Stimulated activated CD4-positive, alpha-beta T cell treated with anti-CD3 and anti-CD28 coated beads, Interleukin-4, amount 100 ng/mL, for 48 hours (primary cell): ENCODE measurements around the gene APMAP.
"Not testable (repeated sequence)": the region's sequence is repeated elsewhere in the genome, so short reads cannot be mapped to it uniquely, and the experiment has no call there.

Experiments
- DNase-seq, 2 donors: peaks; one replicate each; pipeline ENCODE4 v3.0.0-alpha.2; 2020; ENCODE audit warnings: low read depth in 2 of 2

APMAP gene

GRCh38 chr20:24951536-24952083 is 40.9 kb downstream of the APMAP start:
- DNase-seq = no peak

- no peak for DNase-seq
These were observed 41.6 kb downstream of the APMAP start for GRCh38 chr20:24950836-24951525.

DNA sequence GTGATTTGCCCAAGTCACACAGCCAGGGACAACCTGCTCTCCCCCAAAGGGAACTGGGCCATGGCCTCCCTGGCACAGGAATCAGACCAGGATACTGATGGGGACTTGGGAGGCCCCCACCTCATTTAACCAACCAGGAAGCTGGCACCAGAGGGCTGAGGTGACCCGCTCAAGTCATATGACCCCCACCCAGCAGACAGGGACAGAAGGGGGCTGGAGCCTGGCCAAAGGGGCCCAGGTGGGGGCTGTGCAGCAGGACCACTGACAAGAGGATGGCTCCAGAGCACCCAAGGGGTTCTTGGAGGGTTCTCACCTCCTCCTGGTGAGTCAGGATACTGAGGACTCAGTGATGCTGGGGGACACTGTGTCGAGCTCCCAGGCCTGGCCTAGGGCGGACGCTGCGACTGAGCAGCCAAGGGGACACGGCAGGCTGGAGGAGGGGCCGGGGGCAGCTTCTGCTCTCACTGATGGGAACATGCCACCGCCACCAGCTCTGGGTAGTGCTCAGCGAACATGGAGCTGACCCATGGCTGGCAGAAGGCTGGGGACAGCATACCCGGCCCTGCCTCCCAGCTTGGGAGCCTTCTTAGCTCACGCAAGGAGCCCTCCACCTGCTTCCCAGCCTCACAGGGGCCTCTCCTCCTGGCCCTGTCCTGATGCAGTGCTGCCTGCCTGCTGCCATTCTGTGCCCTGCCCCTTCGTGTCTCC is 42.3 kb downstream of the APMAP start:
- DNase-seq = no peak

GRCh38 chr20:24949756-24950127 is 42.8 kb downstream of the APMAP start:
- DNase-seq = no peak

- DNase-seq = peak; percentile 74 to 76
These were observed 43.4 kb downstream of the APMAP start, which contains the start of gene CST7 for GRCh38 chr20:24948939-24949679. TSS of gene CST7 (plus strand) at chr20:24949269. CDS start at chr20:24949506, 237 bp downstream.

DNA sequence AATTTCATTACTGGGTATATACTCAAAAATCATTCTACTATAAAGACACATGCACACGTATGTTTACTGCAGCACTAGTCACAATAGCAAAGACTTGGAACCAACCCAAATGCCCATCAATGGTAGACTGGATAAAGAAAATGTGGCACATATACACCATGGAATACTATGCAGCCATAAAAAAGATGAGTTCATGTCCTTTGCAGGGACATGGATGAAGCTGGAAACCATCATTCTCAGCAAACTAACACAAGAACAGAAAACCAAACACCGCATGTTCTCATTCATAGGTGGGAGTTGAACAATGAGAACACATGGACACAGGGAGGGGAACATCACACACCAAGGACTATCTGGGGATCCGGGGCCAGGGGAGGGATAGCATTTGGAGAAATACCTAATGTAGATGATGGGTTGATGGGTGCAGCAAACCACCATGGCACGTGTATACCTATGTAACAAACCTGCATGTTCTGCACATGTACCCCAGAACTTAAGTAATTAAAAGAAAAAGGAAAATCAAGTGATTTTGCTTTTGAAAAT is 44.1 kb downstream of the APMAP start:
- not testable (repeated sequence) for DNase-seq

DNA sequence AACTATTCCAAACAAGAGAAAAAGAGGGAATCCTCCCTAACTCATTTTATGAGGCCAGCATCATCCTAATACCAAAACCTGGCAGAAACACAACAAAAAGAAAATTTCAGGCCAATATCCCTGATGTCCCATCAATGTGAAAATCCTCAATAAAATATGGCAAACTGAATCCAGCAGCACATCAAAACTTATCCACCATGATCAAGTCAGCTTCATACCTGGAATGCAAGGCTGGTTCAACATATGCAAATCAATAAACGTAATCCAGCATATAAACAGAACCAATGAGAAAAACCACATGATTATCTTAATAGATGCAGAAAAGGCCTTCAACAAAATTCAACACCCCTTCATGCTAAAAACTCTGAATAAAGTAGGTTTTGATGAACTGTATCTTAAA is 46.2 kb downstream of the APMAP start:
- DNase-seq = not testable (repeated sequence)

- no peak for DNase-seq
These were observed 48.8 kb downstream of the APMAP start for GRCh38 chr20:24943731-24944130.

GRCh38 chr20:24943196-24943595 is 49.4 kb downstream of the APMAP start:
- DNase-seq = no peak

GRCh38 chr20:24942679-24943078 is 49.9 kb downstream of the APMAP start:
- DNase-seq = no peak

- no peak for DNase-seq
These were observed 53.5 kb downstream of the APMAP start for GRCh38 chr20:24939036-24939435.

GRCh38 chr20:24938498-24938897 is 54.1 kb downstream of the APMAP start:
- no peak for DNase-seq

DNA sequence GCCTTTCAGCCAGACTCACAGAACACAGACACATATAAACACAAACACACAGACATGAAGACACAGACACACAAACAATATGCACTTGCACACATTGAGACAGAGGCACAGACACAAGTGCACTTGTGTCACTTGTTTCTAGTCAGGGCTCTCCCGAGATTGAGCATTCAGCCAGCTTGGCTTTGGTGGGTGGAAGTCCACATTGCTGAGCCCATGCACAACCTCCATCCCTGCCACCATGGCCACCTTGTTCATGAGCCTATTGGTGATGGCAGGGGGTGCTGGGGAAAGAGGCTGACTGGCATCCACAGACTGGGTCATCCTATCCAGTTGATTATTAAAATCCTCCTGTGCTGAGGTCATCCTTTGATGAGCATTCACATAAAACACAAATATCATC is 55.0 kb downstream of the APMAP start:
- no peak for DNase-seq

- no peak for DNase-seq
These were observed 55.8 kb downstream of the APMAP start for GRCh38 chr20:24936526-24937407.

DNA sequence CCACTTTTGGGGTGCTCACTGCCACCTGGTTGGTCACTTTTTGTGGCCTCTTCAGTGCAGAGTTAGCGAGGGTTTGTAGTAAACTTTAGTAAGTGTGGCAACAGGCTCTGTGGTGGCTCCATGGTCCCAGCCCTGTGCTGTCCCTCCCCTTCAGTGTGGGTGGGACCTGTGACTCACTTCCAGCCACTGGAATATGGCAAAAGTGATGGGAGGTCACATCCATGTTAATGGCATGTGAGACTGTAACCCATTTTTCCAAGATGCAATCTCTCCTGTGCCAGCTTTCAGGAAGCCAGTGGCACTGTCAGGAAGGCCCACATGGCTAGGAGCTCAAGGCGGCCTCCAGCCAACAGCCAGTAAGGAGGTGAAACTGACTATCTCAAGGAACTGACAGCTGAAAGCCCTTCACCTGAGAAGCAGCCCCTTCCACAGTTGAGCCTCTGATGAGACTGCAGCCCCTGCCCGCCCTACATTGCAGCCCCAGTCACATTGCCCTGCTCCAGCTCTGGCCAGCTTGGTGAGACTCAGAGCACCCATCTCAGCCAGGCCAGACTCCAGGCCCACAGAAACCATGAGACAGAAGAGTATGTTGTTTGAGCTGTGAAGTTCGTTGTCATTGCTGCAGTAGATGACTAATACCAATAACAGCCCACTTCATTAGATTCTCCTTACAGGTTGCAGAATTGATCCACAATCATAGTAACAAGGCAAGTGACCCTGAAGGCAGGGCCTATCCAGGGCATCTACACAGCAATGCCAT is 56.6 kb downstream of the APMAP start:
- DNase-seq = no peak

GRCh38 chr20:24935140-24935539 is 57.4 kb downstream of the APMAP start:
- no peak for DNase-seq

DNA sequence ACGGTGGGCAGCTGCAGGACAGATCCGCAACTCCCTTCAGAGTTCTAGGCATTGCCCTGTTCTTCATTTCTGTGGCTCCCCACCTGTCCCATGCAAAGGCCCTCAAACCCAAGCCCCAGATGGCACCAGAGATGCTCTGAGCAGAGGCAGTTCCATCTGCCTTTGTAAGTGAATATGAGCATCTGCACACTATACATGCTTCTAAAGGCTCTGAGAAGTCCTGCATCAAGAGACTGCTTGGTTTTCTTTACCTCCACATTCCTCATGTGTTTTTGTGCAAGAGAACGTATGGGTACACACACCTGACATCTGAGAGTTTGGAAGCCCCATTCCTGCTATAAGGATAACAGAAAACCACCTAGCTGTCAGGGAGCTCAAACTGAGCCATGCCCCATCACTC is 57.8 kb downstream of the APMAP start:
- DNase-seq = no peak

DNA sequence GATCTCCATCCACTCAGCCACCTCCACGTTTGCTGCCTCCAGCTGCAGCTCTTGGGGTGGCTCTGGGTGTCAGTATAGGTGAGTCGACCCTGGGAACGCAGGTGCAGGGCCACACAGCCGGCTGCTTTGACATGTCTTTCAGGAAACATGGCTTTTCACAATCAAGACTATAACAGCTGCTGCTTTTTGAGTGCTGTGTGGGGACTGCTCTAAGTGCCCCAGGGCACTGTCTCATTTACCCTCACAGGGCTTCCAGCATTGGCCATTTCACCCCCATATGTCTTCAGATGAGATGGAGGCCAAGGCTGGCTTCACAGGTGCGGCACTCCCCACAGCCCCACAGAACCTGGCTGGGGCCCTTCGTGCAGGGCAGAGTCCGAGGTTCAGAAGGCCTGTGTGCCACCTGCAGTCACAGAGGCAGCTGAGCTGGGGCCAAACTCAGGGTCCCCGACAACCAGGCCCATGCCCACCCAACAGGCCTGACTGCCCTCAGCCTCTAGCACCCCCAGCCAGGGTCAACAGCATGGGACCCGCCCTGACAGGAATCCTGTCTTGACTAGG is 58.4 kb downstream of the APMAP start:
- no peak for DNase-seq

GRCh38 chr20:24933266-24933908 is 59.2 kb downstream of the APMAP start:
- no peak for DNase-seq

DNA sequence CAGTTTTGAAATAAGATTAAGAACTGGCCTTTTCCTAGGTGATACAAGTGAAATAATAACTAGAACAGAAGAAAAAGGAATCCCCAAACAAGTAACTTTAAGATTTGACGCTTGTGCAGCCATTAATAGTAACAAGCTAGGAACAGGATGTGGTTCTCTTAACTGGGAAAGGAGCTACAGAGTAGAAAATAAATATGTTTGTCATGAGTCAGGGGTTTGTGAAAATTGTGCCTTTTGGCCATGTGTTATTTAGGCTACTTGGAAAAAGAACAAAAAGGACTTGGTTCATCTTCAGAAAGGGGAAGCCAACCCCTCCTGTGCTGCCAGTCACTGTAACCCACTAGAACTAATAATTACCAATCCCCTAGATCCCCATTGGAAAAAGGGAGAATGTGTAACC is 60.7 kb downstream of the APMAP start:
- not testable (repeated sequence) for DNase-seq
